GM21390 (cell line): ENCODE data around the gene ARHGAP24.
"Not testable (repeated sequence)": the region's sequence is repeated elsewhere in the genome, so short reads cannot be mapped to it uniquely, and the experiment has no call there.

Experiments used
- ATAC-seq: cut with Tn5 transposase; IDR thresholded peaks from one replicate; pipeline ENCODE4 v1.9.1; 2021; ENCODE audit not compliant: unreplicated experiment

The ARHGAP24 gene

GRCh38 chr4:85994576-85994975, 519.6 kb downstream of the ARHGAP24 start:
- ATAC-seq, result no peak

GRCh38 chr4:85995361-85995760, 520.4 kb downstream of the ARHGAP24 start:
- no peak for ATAC-seq

- no peak for ATAC-seq
Measured at GRCh38 chr4:86001591-86001990, 526.6 kb downstream of the ARHGAP24 start.

GRCh38 chr4:86004030-86004429, 529.1 kb downstream of the ARHGAP24 start:
- ATAC-seq, result no peak

- ATAC-seq, result no peak
Measured at GRCh38 chr4:86006057-86006456, 531.1 kb downstream of the ARHGAP24 start.

GRCh38 chr4:86007042-86007441, 532.1 kb downstream of the ARHGAP24 start:
- ATAC-seq, result no peak

- ATAC-seq, result no peak
Measured at GRCh38 chr4:86011117-86011516, 536.2 kb downstream of the ARHGAP24 start.

- ATAC-seq, result no peak
Measured at GRCh38 chr4:86013621-86014020, 538.7 kb downstream of the ARHGAP24 start.

GRCh38 chr4:86014599-86014998, 539.6 kb downstream of the ARHGAP24 start:
- peak; percentile 80 for ATAC-seq

- ATAC-seq, result no peak
Measured at GRCh38 chr4:86015412-86016350, 540.7 kb downstream of the ARHGAP24 start.

GRCh38 chr4:86019362-86019761, 544.4 kb downstream of the ARHGAP24 start:
- no peak for ATAC-seq

- no peak for ATAC-seq
Measured at GRCh38 chr4:86019906-86020305, 545.0 kb downstream of the ARHGAP24 start.

- ATAC-seq, result not testable (repeated sequence)
Measured at GRCh38 chr4:86021671-86022070, 546.7 kb downstream of the ARHGAP24 start.

- ATAC-seq, result no peak
Measured at GRCh38 chr4:86026720-86027119, 551.8 kb downstream of the ARHGAP24 start.

- ATAC-seq, result no peak
Measured at GRCh38 chr4:86031927-86032326, 557.0 kb downstream of the ARHGAP24 start.

GRCh38 chr4:86032476-86033022, 557.6 kb downstream of the ARHGAP24 start:
- no peak for ATAC-seq

GRCh38 chr4:86033171-86033570, 558.2 kb downstream of the ARHGAP24 start:
- no peak for ATAC-seq

GRCh38 chr4:86034616-86035015, 559.7 kb downstream of the ARHGAP24 start:
- no peak for ATAC-seq

- ATAC-seq, result no peak
Measured at GRCh38 chr4:86035688-86036087, 560.7 kb downstream of the ARHGAP24 start.

GRCh38 chr4:86036736-86037135, 561.8 kb downstream of the ARHGAP24 start:
- ATAC-seq, result no peak

GRCh38 chr4:86038037-86038436, 563.1 kb downstream of the ARHGAP24 start:
- ATAC-seq, result no peak
